Liver (tissue), 9 donors: ENCODE results near the gene NCR2. TPM values are rescaled to one million over a fixed set of nuclear protein-coding genes. Genes with fewer than 3 reads are reported as not detected.

Source experiments
- DNase-seq: peaks from one replicate; pipeline ENCODE4 v3.0.0-alpha.2; 2017; ENCODE audit warnings: low spot score
- H3K27ac ChIP-seq, 2 donors: one replicate each; pipeline ENCODE4 v1.7.0; 2013; ENCODE audit warnings: inconsistent platforms in 2 of 2, low read length in 2 of 2, control low read depth in 1 of 2, low read depth in 1 of 2, mild to moderate bottlenecking in 1 of 2
- H3K27me3 ChIP-seq, 4 donors: one replicate each; pipeline versions ENCODE4 v1.6.1 to v1.7.0; 2013; ENCODE audit warnings: low read length in 3 of 4, inconsistent platforms in 1 of 4, mild to moderate bottlenecking in 1 of 4, moderate library complexity in 1 of 4; ENCODE audit not compliant: control insufficient read depth in 4 of 4, insufficient read depth in 4 of 4
- H3K36me3 ChIP-seq, 4 donors: one replicate each; pipeline versions ENCODE4 v1.6.1 to v1.7.0; 2013; ENCODE audit warnings: low read length in 3 of 4, mild to moderate bottlenecking in 3 of 4, low read depth in 1 of 4, moderate library complexity in 1 of 4; ENCODE audit not compliant: control insufficient read depth in 4 of 4, insufficient read depth in 3 of 4
- H3K4me1 ChIP-seq, 4 donors: one replicate each; pipeline versions ENCODE4 v1.6.1 to v1.7.0; 2013; ENCODE audit warnings: low read length in 3 of 4, mild to moderate bottlenecking in 3 of 4, moderate library complexity in 1 of 4; ENCODE audit not compliant: control insufficient read depth in 4 of 4, insufficient read depth in 4 of 4
- H3K4me3 ChIP-seq, 3 donors: one replicate each; pipeline versions ENCODE4 v1.6.1 to v1.7.0; 2013; ENCODE audit warnings: low read length in 3 of 3, control low read depth in 1 of 3, low read depth in 1 of 3, mild to moderate bottlenecking in 1 of 3
- H3K9ac ChIP-seq, 2 donors: one replicate each; pipeline ENCODE4 v1.7.0; 2013; ENCODE audit warnings: low read length in 2 of 2, mild to moderate bottlenecking in 2 of 2, moderate library complexity in 2 of 2, control low read depth in 1 of 2, low read depth in 1 of 2
- H3K9me3 ChIP-seq, 4 donors: one replicate each; pipeline versions ENCODE4 v1.6.1 to v1.7.0; 2013; ENCODE audit warnings: low read length in 3 of 4; ENCODE audit not compliant: control insufficient read depth in 4 of 4
- EGR1 ChIP-seq, 2 donors: IDR thresholded peaks; 2 replicates each; pipeline ENCODE4 v1.6.1; 2016 to 2018; ENCODE audit warnings: antibody characterized with exemption in 2 of 2, low read depth in 2 of 2
- FOXA1 ChIP-seq: IDR thresholded peaks from 2 replicates; pipeline ENCODE4 v1.6.1; 2016; ENCODE audit warnings: antibody characterized with exemption
- FOXA2 ChIP-seq: IDR thresholded peaks from 2 replicates; pipeline ENCODE4 v1.6.1; 2016; ENCODE audit warnings: antibody characterized with exemption
- GABPA ChIP-seq, 2 donors: IDR thresholded peaks in 1 of 2; conservative IDR thresholded peaks in 1 of 2; 2 replicates each; pipeline ENCODE4 v1.6.1; 2016; ENCODE audit warnings: antibody characterized with exemption in 2 of 2, mild to moderate bottlenecking in 1 of 2, moderate library complexity in 1 of 2
- HNF4A ChIP-seq, 2 donors: conservative IDR thresholded peaks; 2 replicates each; pipeline ENCODE4 v1.6.1; 2016; ENCODE audit warnings: antibody characterized with exemption in 2 of 2, mild to moderate bottlenecking in 2 of 2
- HNF4G ChIP-seq: IDR thresholded peaks from 2 replicates; pipeline ENCODE4 v1.6.1; 2016; ENCODE audit warnings: antibody characterized with exemption
- JUND ChIP-seq, 2 donors: IDR thresholded peaks; 2 replicates each; pipeline ENCODE4 v1.6.1; 2016; ENCODE audit warnings: antibody characterized with exemption in 2 of 2
- NR2F2 ChIP-seq: IDR thresholded peaks from 2 replicates; pipeline ENCODE4 v1.6.1; 2016; ENCODE audit warnings: antibody characterized with exemption
- RAD21 ChIP-seq, 2 donors: IDR thresholded peaks; 2 replicates each; pipeline ENCODE4 v1.6.1; 2016; ENCODE audit warnings: antibody characterized with exemption in 2 of 2, mild to moderate bottlenecking in 2 of 2
- REST ChIP-seq: IDR thresholded peaks from 2 replicates; pipeline ENCODE4 v1.6.1; 2016; ENCODE audit warnings: antibody characterized with exemption, mild to moderate bottlenecking
- RXRA ChIP-seq, 2 donors: IDR thresholded peaks; 2 replicates each; pipeline ENCODE4 v1.6.1; 2017 to 2018; ENCODE audit warnings: antibody characterized with exemption in 2 of 2, mild to moderate bottlenecking in 1 of 2
- SP1 ChIP-seq: IDR thresholded peaks from 2 replicates; pipeline ENCODE4 v1.6.1; 2018; ENCODE audit warnings: antibody characterized with exemption, mild to moderate bottlenecking
- TAF1 ChIP-seq: conservative IDR thresholded peaks from 2 replicates; pipeline ENCODE4 v1.6.1; 2016; ENCODE audit warnings: antibody characterized with exemption, mild to moderate bottlenecking
- YY1 ChIP-seq: IDR thresholded peaks from 2 replicates; pipeline ENCODE4 v1.6.1; 2016; ENCODE audit warnings: antibody characterized with exemption, mild to moderate bottlenecking
- ZBTB33 ChIP-seq: IDR thresholded peaks from 2 replicates; pipeline ENCODE4 v1.6.1; 2016; ENCODE audit warnings: antibody characterized with exemption
- WGBS: extraction: QIAGEN DNeasy Blood & Tissue Kit; methylation state at CpG from one replicate; pipeline ENCODE4 v1.1.7; 2013; 5-methylcytosine and 5-hydroxymethylcytosine counted together
- polyA plus RNA-seq, 2 donors: library from polyadenylated mRNA; stranded (reverse) in 1 of 2; unstranded in 1 of 2; fragments of 200-250 nt in 1 of 2; fragments of >200 nt in 1 of 2; fragmentation: Nextera tagmentation in 1 of 2; extraction: Ambion mirVana in 1 of 2; gene quantifications; one replicate each; pipeline versions ENCODE4 v1.2.1 to v1.2.3, GENCODE V29; 2013 to 2015
- total RNA-seq, 2 donors: library from RNA; depleted of rRNA; stranded (reverse); fragments of >200 nt; gene quantifications; one replicate each; pipeline ENCODE4 v1.2.3, GENCODE V29; 2014
- TF ChIP-seq, protein P1 (sequence below): IDR thresholded peaks from 2 replicates; pipeline ENCODE4 v1.6.1; 2016; ENCODE audit warnings: antibody characterized with exemption
- TF ChIP-seq, protein P2 (sequence below): fragments of 150-350 bp; IDR thresholded peaks from 2 replicates; pipeline ENCODE4 v1.5.1; 2017; ENCODE audit warnings: improper control_type of control experiment, low read depth, low read length; ENCODE audit not compliant: missing input control
- donor health status: healthy.
- donor health status: healthy.
- donor health status: healthy.
- donor health status: healthy.
- donor health status: healthy.

NCR2 gene
- total and polyA plus RNA-seq, 4 donors = not detected

DNA sequence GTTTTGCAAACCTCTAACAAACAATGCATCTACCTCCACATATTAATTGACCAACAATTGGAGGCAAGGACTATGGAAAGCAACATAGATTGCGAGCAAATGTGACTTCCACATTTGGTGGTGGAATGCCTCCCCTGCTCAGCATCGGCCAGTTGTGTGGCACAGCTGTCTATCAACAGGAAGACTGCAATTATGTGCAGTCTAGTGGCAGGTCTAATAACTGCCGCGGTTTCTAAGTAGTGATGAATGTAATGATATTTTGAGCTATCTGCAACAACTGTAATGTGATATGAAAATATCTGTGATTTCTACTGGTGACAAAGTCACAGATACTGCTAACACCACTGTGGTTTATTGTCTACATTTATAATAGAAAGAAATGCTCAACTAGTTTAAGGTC lies 56.8 kb downstream of the NCR2 start:
- peaks cover 4 to 22% (median 12%) of the 10 kb centered on the region in 4 donors for H3K9me3 ChIP-seq
- H3K4me1 ChIP-seq = no peaks in the 10 kb centered on the region
- no peak for DNase-seq
- 75% methylated on average over 4 of the region's 4 CpGs for WGBS
- TF ChIP-seq HNF4A (conservative IDR thresholded peaks at IDR 0.05) = no peak
- no peak for TF ChIP-seq REST
- no peak for TF ChIP-seq JUND (IDR thresholded peaks at IDR 0.05)
- no peak for TF ChIP-seq RAD21 (IDR thresholded peaks at IDR 0.05)
- TF ChIP-seq EGR1 (IDR thresholded peaks at IDR 0.05; ENCODE audit: low read depth in 2 of 2) = no peak
- TF ChIP-seq YY1 = no peak
- TF ChIP-seq NR2F2 = no peak
- TF ChIP-seq FOXA2 = no peak
- TF ChIP-seq HNF4G = no peak
- no peak for TF ChIP-seq FOXA1
- TF ChIP-seq SP1 = no peak
- no peak for TF ChIP-seq TAF1
- TF ChIP-seq, protein P1, sequence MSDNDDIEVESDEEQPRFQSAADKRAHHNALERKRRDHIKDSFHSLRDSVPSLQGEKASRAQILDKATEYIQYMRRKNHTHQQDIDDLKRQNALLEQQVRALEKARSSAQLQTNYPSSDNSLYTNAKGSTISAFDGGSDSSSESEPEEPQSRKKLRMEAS = no peak
- TF ChIP-seq RXRA (IDR thresholded peaks at IDR 0.05) = no peak
- TF ChIP-seq ZBTB33 = no peak
- TF ChIP-seq GABPA (IDR thresholded peaks at IDR 0.05 in 1 of 2, conservative IDR thresholded peaks at IDR 0.05 in 1 of 2) = no peak
- TF ChIP-seq, protein P2, sequence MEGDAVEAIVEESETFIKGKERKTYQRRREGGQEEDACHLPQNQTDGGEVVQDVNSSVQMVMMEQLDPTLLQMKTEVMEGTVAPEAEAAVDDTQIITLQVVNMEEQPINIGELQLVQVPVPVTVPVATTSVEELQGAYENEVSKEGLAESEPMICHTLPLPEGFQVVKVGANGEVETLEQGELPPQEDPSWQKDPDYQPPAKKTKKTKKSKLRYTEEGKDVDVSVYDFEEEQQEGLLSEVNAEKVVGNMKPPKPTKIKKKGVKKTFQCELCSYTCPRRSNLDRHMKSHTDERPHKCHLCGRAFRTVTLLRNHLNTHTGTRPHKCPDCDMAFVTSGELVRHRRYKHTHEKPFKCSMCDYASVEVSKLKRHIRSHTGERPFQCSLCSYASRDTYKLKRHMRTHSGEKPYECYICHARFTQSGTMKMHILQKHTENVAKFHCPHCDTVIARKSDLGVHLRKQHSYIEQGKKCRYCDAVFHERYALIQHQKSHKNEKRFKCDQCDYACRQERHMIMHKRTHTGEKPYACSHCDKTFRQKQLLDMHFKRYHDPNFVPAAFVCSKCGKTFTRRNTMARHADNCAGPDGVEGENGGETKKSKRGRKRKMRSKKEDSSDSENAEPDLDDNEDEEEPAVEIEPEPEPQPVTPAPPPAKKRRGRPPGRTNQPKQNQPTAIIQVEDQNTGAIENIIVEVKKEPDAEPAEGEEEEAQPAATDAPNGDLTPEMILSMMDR = no peak
- H3K27ac ChIP-seq = no peak overlapping the region
- H3K27me3 ChIP-seq = peaks cover 0 to 4% (median 1%) of the 10 kb centered on the region in 4 donors
- no peaks in the 10 kb centered on the region for H3K36me3 ChIP-seq
- no peak overlapping the region for H3K9ac ChIP-seq
- H3K4me3 ChIP-seq = no peak overlapping the region

DNA sequence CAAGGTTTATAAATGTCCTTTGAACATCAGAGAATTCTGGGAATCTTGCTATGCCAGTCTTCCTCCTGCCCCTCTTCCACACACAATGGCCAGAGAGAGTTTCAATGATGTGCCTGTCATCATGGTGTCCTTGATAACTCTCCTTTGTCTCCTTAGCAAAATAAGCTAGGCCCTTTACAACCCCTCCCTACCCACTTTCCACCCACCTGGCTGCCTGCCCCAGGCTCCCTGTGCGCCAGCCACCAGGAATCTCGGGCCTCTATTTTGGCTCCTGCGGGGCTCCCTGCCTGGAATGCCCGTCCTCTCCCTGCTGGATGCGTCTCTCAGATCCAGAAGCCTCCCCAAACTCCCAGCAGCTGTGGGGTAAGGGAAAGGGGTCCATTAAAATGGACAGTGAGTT lies 60.9 kb downstream of the NCR2 start:
- H3K27ac ChIP-seq = no peak overlapping the region
- H3K27me3 ChIP-seq = peaks cover 0 to 4% (median under 1%) of the 10 kb centered on the region in 4 donors
- 63% methylated on average over 5 of the region's 5 CpGs for WGBS
- H3K9me3 ChIP-seq = peaks cover 4 to 22% (median 12%) of the 10 kb centered on the region in 4 donors
- H3K4me3 ChIP-seq = no peak overlapping the region
- H3K9ac ChIP-seq = no peak overlapping the region
- TF ChIP-seq, protein P1 = no peak
- TF ChIP-seq GABPA (IDR thresholded peaks at IDR 0.05 in 1 of 2, conservative IDR thresholded peaks at IDR 0.05 in 1 of 2) (no peak), FOXA2 (no peak), FOXA1 (no peak), RXRA (IDR thresholded peaks at IDR 0.05) (no peak), ZBTB33 (no peak), HNF4A (conservative IDR thresholded peaks at IDR 0.05) (no peak), TAF1 (no peak), RAD21 (IDR thresholded peaks at IDR 0.05) (no peak), SP1 (no peak), EGR1 (IDR thresholded peaks at IDR 0.05; ENCODE audit: low read depth in 2 of 2) (no peak)
- H3K36me3 ChIP-seq = no peaks in the 10 kb centered on the region
- DNase-seq = no peak
- H3K4me1 ChIP-seq = no peaks in the 10 kb centered on the region
